Measurements from ENCODE around the gene SIK3.
"Not testable (repeated sequence)": the region's sequence is repeated elsewhere in the genome, so short reads cannot be mapped to it uniquely, and the experiment has no call there.

Gene SIK3

GRCh38 chr11:117098269-117099232 is at the start of gene SIK3:
SIK3 (minus strand) TSS chr11:117098428; CDS start chr11:117098415, 13 bp downstream.
- peak; percentile 90 for DNase-seq

GRCh38 chr11:117146521-117146920 is 48.3 kb upstream of the SIK3 start:
- no peak for DNase-seq

DNA sequence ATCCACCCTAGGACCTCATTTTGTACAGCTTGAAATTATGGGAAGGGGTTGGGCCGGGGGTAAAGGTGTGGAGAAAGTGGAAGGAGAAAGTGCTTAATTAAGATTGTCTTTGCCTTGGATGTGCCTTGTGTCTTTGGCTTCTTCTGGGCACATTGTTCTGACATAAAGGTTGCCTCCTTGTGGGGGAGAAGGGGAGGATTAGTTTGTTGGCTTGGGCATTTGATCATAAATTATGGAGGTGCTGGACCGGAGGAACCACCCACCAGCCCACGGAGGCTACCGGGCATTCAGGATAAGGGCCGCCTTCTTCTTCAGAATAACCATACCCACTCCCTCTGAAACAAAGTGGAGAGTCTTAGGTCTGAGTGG is 47.1 kb upstream of the SIK3 start:
- no peak for DNase-seq

DNA sequence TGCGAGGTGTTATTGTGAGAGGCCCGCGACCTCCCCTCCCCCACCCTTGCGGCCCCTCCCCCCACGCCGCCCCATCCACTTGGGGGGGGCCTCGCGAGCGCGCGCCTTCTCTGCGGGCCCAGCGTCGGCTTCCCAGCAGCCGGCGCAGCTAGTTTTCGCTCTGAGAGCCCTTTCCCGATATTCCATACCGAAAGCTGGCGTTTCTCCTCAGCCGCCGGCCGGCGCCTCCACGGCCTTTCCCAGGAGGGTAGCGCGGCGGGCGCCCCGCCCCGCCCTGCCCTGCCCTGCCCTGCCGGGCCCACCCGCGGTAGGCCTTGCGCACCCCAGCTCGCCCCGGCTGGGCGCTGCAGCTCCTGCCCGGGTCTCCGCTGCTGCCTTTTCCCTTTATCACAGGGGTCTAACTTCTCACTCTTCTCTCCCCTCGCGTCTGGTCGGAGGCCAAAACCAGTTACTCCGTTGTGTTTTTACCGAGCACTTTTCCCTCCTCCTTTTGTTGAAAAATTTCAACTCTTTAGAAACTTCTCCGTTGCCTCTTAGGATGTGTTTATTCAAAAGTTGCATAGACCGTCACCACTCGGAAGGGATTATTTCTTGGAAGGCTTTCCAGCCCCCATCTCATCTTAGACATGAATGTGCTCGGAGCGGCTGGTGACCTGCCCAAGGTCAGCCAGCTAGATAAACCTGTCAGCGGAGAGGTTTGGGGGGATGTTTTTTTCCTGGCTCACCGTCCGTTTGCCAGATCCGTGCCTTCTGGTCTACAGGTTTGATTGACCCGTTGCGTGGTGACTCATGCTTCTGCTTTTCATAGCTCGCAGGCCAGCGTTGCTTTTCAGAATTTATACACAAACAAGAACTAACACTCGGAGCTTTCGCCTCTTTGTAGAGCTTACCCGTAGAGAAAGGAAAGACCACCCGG is 46.5 kb upstream of the SIK3 start:
- DNase-seq: peak; percentile 43

- peak; percentile 97 for DNase-seq
Measured at GRCh38 chr11:117143871-117144476, 45.7 kb upstream of the SIK3 start, which contains the start of gene PAFAH1B2. PAFAH1B2 (plus strand) TSS chr11:117144287; CDS start chr11:117152448, 8,161 bp downstream.

DNA sequence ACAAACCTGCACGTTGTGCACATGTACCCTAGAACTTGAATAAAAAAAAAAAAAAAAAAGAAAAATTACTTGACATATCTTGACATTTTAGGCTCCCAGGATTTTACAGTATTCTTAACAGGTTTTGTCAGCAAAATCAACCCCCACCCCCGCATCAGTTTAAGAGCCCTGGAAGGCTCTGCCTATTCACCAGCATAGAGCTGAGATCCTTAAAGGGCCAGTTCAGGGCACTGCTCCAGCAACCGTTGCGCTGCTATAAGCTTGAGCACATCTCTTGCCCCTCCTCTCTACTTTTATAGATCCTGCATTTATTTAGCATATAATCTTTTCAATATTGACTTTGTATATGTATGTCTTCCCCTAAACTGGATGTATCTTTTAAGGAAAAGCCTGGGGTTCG is 45.2 kb upstream of the SIK3 start:
- no peak for DNase-seq

DNA sequence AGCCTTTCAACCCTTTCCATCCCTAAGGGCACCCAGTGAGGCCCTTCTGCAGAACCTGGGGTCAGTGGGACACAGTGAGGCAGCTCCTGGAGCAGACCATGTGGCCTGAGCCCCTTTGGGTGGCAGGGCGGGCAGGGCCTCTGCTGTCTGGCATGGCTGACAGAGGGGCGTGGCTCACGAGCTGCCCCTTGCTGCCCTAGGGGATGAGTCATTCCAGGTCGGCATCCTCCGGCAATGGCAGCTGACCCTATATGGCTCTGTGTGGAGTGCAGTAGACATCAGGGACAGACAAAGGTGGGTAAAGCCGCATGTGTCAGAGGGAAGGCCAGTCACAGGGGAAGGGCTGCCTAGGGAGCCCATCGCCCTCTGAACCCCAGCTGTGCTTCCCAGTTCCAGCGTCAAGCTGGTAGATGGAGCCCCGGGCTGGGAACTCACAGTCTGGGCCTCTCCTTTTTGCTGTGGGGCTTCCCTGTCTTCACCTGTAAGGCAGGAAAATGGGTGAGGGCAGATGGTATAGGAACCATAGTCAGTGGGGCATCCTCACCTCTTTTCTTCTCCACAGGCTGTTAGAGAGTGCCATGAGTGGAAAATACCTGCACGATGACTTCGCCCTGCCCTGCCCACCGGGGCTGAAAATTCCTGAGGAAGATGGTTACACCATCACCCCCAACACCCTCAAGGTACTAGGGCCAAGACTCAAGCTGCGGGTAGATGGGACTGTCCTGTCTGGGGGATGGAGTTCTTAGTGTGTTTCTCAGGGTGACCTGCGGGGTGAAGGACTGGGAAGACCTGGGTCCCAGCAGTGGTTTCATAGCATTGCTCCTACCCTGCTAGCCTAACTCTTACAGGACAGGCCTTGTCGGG is 39.2 kb upstream of the SIK3 start:
- not testable (repeated sequence) for DNase-seq

DNA sequence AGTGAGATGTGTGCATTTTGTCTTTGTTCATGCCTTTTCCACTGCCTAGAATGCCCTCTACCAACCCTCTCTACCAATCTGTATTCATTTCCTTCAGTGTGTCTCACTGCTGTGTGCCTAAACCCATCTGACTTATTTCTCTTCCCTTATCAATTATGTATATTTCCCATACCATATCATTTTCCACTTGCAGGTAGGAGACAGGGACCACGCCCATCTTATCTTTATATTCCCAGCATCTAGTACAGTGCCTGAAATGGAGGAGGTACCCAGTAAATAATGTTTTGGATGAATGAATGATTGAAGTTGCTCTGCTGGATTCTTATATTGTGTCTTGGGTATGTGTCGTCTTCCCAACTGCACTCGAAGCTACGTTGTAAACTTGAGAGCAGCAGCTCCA is 36.8 kb upstream of the SIK3 start:
- not testable (repeated sequence) for DNase-seq

GRCh38 chr11:117134431-117134830 is 36.2 kb upstream of the SIK3 start:
- DNase-seq: no peak

- no peak for DNase-seq
Measured at GRCh38 chr11:117130879-117131278, 32.7 kb upstream of the SIK3 start.

- DNase-seq: not testable (repeated sequence)
Measured at GRCh38 chr11:117130396-117130795, 32.2 kb upstream of the SIK3 start.

DNA sequence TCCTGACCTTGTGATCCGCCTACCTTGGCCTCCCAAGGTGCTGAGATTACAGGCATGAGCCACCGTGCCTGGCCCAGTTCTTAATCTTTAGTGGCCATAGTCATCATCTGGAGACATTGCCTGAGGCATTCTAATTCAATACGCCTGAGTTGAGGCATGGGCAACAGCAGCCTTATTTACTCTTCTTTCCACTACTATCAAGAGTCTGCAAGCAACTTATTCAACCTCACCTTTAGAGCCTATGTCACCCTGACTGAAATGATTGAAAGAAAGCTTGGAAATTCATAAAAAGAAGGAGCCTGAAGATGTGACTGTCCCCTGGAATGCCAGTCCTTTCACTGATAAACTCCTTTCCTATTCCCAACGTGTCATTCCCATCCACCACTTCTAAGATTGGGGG is 30.1 kb upstream of the SIK3 start:
- DNase-seq: no peak

DNA sequence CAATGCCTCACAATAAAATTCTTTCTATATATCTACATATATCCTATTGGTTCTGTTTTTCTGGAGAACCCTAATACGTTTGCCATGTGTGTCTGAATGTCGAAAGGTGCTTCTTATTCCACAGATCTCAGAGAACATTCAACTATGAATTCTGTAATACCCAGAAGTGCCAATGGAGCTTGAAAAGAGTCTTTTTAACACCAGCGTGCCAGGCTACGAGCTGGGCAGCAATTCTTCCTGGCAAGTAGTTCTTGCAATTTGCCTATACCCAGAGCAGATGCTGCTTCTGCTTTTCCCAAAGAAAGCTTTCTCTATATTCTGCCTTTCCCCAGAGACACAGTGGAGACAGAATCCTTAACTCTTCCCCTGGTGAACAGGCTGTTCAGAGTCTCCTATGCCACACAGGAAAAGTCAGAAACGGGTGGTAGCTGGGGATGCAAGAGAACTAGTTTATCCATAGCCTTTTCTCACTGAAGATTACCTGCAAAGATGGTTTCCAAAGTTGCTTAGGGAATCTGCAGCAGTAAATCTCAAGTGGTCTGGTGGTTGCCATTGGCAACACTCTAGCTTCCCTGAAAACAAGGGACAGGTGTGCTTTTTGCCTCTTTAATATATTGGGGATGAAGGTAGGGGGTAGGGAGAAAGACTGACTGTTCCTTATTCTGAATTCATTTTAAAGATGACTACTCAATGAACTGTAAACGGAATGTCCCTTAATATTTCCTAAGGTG is 29.1 kb upstream of the SIK3 start:
- DNase-seq: no peak

DNA sequence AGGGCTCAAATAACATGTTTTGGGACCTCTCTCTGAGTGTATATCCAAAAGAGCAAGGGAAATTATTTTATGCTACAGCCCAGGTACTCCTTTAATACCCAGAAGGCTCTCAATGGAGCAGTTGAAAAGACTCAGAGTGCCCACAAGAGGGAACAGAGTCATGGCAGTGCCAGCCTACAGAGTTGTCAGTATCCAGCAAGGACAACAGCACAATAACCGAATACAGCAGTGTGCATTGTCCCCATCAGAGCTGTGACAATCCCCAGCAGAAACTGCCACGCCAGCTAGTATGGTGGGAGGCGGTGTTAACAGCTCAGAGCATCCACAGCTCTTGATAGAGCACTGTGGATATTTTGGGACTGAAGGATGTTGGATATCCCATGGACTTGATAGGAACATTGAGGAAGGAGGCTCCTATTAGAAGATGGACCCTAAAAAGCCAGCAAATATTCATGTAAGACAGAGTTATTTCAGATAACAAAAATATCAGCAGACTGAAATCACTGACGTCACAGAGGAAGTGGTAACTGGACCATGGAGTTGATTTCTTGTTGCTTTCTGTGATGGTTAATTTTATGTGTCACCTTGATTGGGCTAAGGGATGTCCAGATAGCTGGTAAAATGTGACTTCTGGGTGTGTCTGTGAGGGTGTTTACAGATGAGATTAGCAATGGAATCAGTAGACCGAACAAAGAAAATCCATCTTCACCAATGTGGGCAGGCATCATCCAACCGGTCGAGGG is 28.2 kb upstream of the SIK3 start:
- no peak for DNase-seq

DNA sequence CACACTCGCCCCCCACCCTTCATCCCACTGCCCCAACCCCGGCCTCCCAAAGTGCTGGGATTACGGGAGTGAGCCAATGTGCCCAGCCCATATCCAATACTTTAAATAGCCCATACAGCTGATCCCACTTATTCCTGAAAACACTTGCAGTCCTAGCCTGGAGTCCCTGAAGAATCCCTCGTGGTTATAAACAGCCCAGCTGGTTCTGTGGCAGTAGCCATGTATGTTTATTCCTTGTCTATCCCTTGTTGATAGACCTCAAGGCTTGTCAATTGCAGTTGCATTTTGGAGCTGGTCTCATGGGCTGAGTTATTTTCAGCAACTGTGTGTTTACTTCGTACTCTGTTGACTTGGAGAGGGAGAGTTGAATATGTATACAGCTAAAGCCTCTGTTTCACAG is 24.3 kb upstream of the SIK3 start:
- DNase-seq: no peak

DNA sequence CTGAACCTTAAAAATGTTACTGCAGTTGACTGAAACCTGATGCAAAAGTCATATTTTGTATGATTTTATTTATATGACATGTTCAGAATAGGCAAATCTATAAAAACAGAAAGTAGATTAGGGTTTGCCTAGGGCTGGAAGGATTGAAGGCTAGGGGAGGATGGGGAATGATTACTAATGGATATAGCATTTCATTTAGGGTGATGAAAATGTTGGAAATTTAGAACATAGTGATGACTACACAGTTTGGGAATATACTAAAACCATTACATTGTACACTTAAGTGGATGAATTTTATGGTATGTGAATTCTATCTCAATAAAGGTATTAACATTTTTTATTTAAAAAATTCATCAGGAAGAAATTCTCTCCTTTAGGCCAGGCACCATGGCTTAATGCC is 22.9 kb upstream of the SIK3 start:
- DNase-seq: no peak

DNA sequence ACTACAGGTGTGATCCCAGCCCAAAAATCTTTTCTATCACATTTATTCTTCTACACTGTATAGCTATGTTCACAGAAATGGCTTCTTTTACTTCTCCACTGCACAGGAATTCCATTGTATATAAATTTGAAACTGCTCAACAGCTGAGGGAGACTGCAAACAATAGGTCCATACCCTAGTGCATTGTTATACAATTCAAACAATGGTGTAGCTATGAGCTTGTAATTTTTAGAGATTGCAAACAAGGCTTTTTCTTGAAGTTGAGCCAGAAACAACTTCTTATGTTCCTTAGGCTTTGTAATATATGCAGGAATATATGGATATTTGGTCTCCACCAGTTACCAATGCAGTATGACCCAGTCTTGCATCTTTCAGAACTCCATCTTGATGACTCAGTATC is 19.5 kb upstream of the SIK3 start:
- DNase-seq: no peak

DNA sequence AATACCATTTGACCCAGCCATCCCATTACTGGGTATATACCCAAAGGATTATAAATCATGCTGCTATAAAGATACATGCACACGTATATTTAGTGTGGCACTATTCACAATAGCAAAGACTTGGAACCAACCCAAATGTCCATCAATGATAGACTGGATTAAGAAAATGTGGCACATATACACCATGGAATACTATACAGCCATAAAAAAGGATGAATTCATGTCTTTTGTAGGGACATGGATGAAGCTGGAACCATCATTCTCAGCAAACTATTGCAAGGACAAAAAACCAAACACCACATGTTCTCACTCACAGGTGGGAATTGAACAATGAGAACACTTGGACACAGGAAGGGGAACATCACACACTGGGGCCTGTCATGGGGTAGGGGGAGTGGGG is 14.7 kb upstream of the SIK3 start:
- not testable (repeated sequence) for DNase-seq

DNA sequence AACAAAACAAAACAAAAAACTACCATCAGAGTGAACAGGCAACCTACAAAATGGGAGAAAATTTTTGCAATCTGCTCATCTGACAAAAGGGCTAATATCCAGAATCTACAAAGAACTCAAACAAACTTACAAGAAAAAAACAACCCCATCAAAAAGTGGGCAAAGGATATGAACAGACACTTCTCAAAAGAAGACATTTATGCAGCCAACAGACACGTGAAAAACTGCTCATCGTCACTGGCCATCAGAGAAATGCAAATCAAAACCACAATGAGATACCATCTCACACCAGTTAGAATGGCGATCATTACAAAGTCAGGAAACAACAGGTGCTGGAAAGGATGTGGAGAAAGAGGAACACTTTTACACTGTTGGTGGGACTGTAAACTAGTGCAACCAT is 14.3 kb upstream of the SIK3 start:
- not testable (repeated sequence) for DNase-seq

DNA sequence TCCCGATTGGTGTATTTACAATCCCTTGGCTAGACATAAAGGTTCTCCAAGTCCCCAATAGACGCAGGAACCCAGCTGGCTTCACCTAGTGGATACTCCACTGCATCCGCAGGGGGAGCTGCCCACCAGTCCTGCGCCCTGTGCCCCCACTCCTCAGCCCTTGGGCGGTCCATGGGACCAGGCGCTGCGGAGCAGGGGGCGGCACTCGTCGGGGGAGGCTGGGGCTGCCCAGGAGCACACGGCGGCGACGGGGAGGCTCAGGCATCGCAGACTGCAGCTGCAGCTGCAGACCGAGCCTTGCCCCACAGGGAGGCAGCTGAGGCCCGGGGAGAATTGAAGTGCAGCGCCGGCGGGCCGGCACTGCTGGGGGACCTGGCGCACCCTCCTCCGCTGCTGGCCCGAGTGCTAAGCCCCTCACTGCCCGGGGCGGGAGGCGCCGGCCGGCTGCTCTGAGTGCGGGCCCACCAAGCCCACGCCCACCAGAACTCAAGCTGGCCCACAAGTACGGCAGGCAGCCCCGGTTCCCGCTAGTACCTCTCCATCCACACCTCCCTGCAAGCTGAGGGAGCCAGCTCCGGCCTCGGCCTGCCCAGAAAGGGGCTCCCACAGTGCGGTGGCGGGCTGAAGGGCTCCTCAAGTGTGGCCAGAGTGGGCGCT is 12.2 kb upstream of the SIK3 start:
- no peak for DNase-seq

Measured in activated CD4-positive, CD25-positive, alpha-beta regulatory T cell treated with anti-CD3 and anti-CD28 coated beads, Interleukin-2, amount 50 U/mL, for 72 hours (primary cell).